Activated CD8-positive, alpha-beta T cell treated with anti-CD3 and anti-CD28 coated beads, Interleukin-2, amount 10 ng/mL, durations not matched to agents 7 days and 5 days (primary cell): ENCODE results near the gene SRSF8. TPM values are rescaled to one million over a fixed set of nuclear protein-coding genes. Genes with fewer than 3 reads are reported as not detected.
"Not testable (repeated sequence)": the region's sequence is repeated elsewhere in the genome, so short reads cannot be mapped to it uniquely, and the experiment has no call there.

ENCODE experiments used
- ATAC-seq: fragments of 150-1000 bp; cut with Tn5 transposase; one replicate; pipeline ENCODE4 v1.10.0; 2021; ENCODE audit warnings: moderate library complexity
- CTCF ChIA-PET: fragments of 350-600 bp; sonication (Branson Sonifier 250); formaldehyde crosslinking; loops from one replicate; lab custom pipeline; 2021; ENCODE audit warnings: antibody characterized with exemption; lab: Charles Lee
- POLR2A ChIA-PET: fragments of 350-600 bp; sonication (Branson Sonifier 250); formaldehyde crosslinking; loops from one replicate; lab custom pipeline; 2021; ENCODE audit warnings: antibody characterized with exemption; lab: Charles Lee
- DNase-seq: peaks from one replicate; pipeline ENCODE4 v3.0.0-alpha.2; 2020
- H3K27ac Mint-ChIP-seq: one replicate; pipeline ENCODE4 v1.8.0; 2021; ENCODE audit warnings: mild to moderate bottlenecking, mixed read lengths
- H3K27me3 Mint-ChIP-seq: one replicate; pipeline ENCODE4 v1.8.0; 2021; ENCODE audit warnings: low read depth, mixed read lengths
- H3K36me3 Mint-ChIP-seq: one replicate; pipeline ENCODE4 v1.8.0; 2021; ENCODE audit warnings: low read depth, mixed read lengths
- H3K4me1 Mint-ChIP-seq: one replicate; pipeline ENCODE4 v1.8.0; 2021; ENCODE audit warnings: low read depth, mixed read lengths
- H3K4me3 Mint-ChIP-seq: one replicate; pipeline ENCODE4 v1.8.0; 2021; ENCODE audit warnings: mild to moderate bottlenecking, mixed read lengths
- H3K9me3 Mint-ChIP-seq: one replicate; pipeline ENCODE4 v1.8.0; 2022; ENCODE audit warnings: mixed read lengths; ENCODE audit not compliant: insufficient read depth
- total RNA-seq, 2 experiments: library from RNA; stranded (reverse); gene quantifications; one replicate each; pipeline ENCODE4 v1.2.3, GENCODE V29; 2021

Gene SRSF8
- total RNA-seq, 2 experiments from 2014 or later = 30.2 TPM

GRCh38 chr11:95108159-95108611 is 41.5 kb downstream of the SRSF8 start:
- DNase-seq = no peak
- H3K4me3 Mint-ChIP-seq = no peak overlapping the region
- H3K9me3 Mint-ChIP-seq = no peaks in the 10 kb centered on the region
- POLR2A ChIA-PET = interaction anchor here (1.2 to 1.8 kb wide), 2 partner anchors 19 to 41 kb away, joined by 3 to 5 read pairs; partner anchors contain the start of gene SRSF8
- CTCF ChIA-PET = interaction anchor here (0.7 kb wide), 1 partner anchor 10 kb away, joined by 3 read pairs; no protein-coding TSS in a partner anchor
- no peak for ATAC-seq
- H3K27me3 Mint-ChIP-seq = no peaks in the 10 kb centered on the region
- no peak overlapping the region for H3K27ac Mint-ChIP-seq
- peaks cover 2% of the 10 kb centered on the region for H3K4me1 Mint-ChIP-seq
- H3K36me3 Mint-ChIP-seq = peaks cover 31% of the 10 kb centered on the region

- DNase-seq = no peak
- Mint-ChIP-seq H3K27ac (no peak overlapping the region), H3K36me3 (peaks cover 34% of the 10 kb centered on the region), H3K27me3 (no peaks in the 10 kb centered on the region), H3K9me3 (no peaks in the 10 kb centered on the region), H3K4me3 (no peak overlapping the region), H3K4me1 (peaks cover 2% of the 10 kb centered on the region)
- ChIA-PET POLR2A (interaction anchor here (1.2 to 1.8 kb wide), 2 partner anchors 20 to 42 kb away, joined by 3 to 5 read pairs; partner anchors contain the start of gene SRSF8), CTCF (interaction anchor here (0.7 kb wide), 1 partner anchor 10 kb away, joined by 3 read pairs; no protein-coding TSS in a partner anchor)
- ATAC-seq = no peak
These were observed 42.2 kb downstream of the SRSF8 start for GRCh38 chr11:95108671-95109551.

GRCh38 chr11:95111471-95111870 is 44.8 kb downstream of the SRSF8 start:
- H3K27ac Mint-ChIP-seq, H3K4me1 Mint-ChIP-seq, ATAC-seq, H3K4me3 Mint-ChIP-seq, POLR2A ChIA-PET, CTCF ChIA-PET, H3K9me3 Mint-ChIP-seq, DNase-seq, H3K27me3 Mint-ChIP-seq: not testable (repeated sequence)
- peaks cover 31% of the 10 kb centered on the region for H3K36me3 Mint-ChIP-seq

GRCh38 chr11:95111923-95112540 is 45.3 kb downstream of the SRSF8 start:
- Mint-ChIP-seq H3K9me3 (no peaks in the 10 kb centered on the region), H3K27me3 (no peaks in the 10 kb centered on the region), H3K36me3 (peaks cover 31% of the 10 kb centered on the region), H3K4me3 (no peak overlapping the region), H3K27ac (peak overlapping the region; percentile 5), H3K4me1 (no peaks in the 10 kb centered on the region)
- ATAC-seq (no peak), DNase-seq (no peak)
- ChIA-PET CTCF (no interaction called here), POLR2A (interaction anchor here (0.5 kb wide), 1 partner anchor 121 kb away, joined by 3 read pairs; no protein-coding TSS in a partner anchor)

- no peaks in the 10 kb centered on the region for H3K27me3 Mint-ChIP-seq
- ATAC-seq (no peak), DNase-seq (no peak)
- H3K4me3 Mint-ChIP-seq = no peak overlapping the region
- peaks cover 10% of the 10 kb centered on the region for H3K4me1 Mint-ChIP-seq
- POLR2A ChIA-PET = no interaction called here
- no peak overlapping the region for H3K27ac Mint-ChIP-seq
- no peaks in the 10 kb centered on the region for H3K9me3 Mint-ChIP-seq
- peaks cover 18% of the 10 kb centered on the region for H3K36me3 Mint-ChIP-seq
- CTCF ChIA-PET = no interaction called here
These were observed 48.9 kb downstream of the SRSF8 start for GRCh38 chr11:95115597-95115996.

GRCh38 chr11:95119361-95120060 is 52.8 kb downstream of the SRSF8 start:
- H3K4me3 Mint-ChIP-seq = no peak overlapping the region
- no peak for ATAC-seq
- POLR2A ChIA-PET = no interaction called here

More at GRCh38 chr11:95119361-95120060, 52.8 kb downstream of the SRSF8 start:
- Mint-ChIP-seq H3K36me3 (peaks cover 15% of the 10 kb centered on the region), H3K27me3 (no peaks in the 10 kb centered on the region), H3K9me3 (no peaks in the 10 kb centered on the region), H3K4me1 (peaks cover 10% of the 10 kb centered on the region), H3K27ac (no peak overlapping the region)
- DNase-seq = no peak
- CTCF ChIA-PET = interaction anchor here (1.3 kb wide), 1 partner anchor 39 kb away, joined by 4 read pairs; no protein-coding TSS in a partner anchor

Other genes starting within 250 kb of the SRSF8 start
- gene CWC15, start 93.4 kb upstream of the SRSF8 start, total RNA-seq = 10 to 100 TPM; 79.0 to 79.5 TPM
- under 1 TPM; 0.89 to 0.90 TPM for gene KDM4D, start 93.2 kb upstream of the SRSF8 start, total RNA-seq
- gene KDM4E, start 41.7 kb upstream of the SRSF8 start, total RNA-seq = not detected
- not detected for gene KDM4F, start 17.5 kb upstream of the SRSF8 start, total RNA-seq
- gene ENDOD1, start 22.9 kb downstream of the SRSF8 start, total RNA-seq = 10 to 100 TPM; 23.4 to 23.9 TPM
- gene SESN3, start 164.3 kb downstream of the SRSF8 start, total RNA-seq = 10 to 100 TPM; 29.1 to 31.5 TPM